LNCAP (cell line): ENCODE measurements around the gene LILRB2.

ENCODE experiments used
- TF ChIP-seq, protein P1 (sequence below): fragments of 450-650 bp; IDR thresholded peaks from 2 replicates; pipeline ENCODE4 v1.5.1; 2017; ENCODE audit warnings: mild to moderate bottlenecking

Gene LILRB2

DNA sequence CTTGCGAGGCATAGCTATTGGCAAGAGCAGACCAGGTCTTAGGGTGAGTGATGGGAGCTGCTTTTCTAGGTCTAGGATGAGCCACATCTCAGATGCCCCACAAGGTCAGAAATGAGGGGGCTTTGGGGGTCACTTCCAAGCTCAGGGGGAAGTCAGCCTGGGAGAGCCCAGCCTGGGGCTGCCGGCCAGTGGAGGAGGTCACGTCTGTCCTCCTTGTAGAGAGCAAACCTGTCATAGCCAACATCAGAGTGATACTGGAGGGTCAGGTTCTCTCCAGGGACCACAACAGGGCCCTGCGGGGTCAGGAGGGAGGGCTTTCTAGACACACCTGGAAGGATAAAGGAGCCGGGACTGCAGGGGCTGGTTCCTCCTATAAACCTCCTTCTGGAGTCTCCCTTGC lies 29.6 kb upstream of the LILRB2 start:
- TF ChIP-seq, protein P1, sequence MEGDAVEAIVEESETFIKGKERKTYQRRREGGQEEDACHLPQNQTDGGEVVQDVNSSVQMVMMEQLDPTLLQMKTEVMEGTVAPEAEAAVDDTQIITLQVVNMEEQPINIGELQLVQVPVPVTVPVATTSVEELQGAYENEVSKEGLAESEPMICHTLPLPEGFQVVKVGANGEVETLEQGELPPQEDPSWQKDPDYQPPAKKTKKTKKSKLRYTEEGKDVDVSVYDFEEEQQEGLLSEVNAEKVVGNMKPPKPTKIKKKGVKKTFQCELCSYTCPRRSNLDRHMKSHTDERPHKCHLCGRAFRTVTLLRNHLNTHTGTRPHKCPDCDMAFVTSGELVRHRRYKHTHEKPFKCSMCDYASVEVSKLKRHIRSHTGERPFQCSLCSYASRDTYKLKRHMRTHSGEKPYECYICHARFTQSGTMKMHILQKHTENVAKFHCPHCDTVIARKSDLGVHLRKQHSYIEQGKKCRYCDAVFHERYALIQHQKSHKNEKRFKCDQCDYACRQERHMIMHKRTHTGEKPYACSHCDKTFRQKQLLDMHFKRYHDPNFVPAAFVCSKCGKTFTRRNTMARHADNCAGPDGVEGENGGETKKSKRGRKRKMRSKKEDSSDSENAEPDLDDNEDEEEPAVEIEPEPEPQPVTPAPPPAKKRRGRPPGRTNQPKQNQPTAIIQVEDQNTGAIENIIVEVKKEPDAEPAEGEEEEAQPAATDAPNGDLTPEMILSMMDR: no peak

DNA sequence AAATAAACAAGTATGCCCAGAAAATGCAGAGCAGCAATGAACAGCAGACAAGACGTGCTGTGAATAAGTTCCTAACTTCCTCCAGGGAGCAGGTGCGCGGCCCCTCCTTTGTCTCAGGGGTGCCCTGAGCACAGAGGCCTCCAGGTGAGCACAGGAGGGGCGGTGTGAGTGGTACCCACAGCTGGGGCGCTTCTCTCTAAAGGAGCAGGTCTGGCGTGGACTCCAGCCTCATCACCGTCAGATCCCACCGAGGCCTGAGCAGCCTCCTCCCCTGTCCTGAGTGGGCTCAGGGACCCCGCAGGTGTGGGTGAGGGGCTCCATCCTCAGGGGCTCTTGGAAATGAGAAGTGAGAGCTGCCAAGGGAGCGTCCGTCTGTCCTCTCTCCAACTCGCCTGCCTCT lies 28.9 kb upstream of the LILRB2 start:
- TF ChIP-seq, protein P1: no peak

DNA sequence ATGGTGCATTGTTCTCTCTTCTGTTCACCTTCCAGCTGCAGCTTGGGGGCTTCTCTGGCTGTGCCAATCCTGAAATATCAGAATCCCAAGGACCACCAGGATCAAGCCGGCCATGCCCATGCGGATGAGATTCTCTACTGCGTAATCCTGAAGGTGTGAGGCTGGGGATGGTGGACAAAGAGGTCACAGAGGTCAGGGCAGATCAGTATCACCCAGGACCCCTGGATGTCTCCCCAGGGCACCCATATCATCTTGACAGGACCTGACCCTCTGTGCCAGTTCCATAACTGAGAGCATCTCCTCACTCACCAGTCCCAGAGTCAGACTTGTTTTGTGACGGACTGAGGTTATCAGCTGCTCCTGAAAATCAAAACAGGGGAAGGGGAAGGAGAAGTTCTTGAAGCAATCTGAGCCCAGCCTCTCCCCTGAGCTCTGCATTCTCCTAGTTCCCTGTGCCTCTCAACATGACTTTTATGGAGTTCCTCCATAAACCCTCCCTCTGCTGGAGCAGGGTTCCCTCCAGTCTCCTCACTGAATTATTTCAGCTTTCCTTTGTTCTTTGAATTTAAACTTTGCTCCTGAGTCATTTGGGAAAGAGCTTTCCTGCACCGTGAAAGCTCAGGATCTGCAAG lies 26.6 kb upstream of the LILRB2 start:
- TF ChIP-seq, protein P1: no peak

DNA sequence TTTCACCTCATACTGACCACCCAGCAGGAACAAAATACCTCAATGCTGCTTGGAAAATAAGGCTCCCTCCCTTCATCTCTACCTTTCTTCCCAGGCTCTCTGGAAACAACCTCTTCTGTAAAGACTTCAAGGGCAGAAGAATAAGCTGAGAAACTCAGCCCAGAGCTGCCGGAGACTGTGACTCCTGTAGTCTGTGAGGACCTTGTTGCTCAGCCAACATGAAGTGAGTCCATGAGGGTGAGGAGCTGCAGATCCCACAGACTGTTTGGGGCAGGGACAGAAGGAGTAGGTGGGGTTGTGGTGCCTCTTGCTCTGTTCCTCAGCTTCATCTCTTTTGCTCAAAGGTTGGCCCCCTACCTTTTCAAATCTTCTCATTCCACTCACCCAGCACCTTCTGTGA lies 24.2 kb upstream of the LILRB2 start:
- TF ChIP-seq, protein P1: no peak

DNA sequence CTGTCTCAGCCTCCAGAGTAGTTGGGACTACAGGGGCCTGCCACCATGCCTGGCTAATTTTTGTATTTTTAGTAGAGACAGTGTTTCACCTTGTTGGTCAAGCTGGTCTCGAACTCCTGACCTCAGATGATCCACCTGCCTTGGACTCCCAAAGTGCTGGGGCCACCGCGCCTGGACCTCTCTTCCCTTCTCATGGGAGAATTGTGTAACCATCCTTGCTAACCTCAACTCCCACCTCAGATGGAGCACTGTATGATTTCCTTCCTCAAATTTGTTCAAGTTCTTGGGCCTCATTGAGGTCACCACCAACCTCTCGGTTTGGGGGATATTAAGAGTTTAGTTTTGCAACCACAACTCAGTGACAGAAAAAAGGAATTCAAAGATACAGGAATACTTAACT lies 21.3 kb upstream of the LILRB2 start:
- TF ChIP-seq, protein P1: no peak

DNA sequence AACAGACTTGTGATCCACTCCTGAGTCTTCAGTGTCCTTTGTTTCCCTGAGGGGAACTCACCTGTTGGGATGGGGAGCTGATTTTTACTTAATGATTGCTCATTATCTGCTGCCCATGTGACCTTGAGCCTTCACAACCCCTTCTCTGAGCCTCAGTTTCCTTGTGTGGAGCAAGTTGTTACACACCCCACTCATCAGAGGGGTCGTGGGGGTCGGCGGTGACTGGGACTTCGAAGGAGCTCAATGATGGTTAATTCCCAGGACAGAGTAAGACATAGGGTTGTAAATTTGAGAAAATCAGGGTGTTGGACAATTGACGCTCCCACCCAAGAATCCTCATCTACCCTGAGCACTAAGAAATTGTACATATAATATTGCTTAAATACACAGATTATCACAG lies 18.6 kb upstream of the LILRB2 start:
- TF ChIP-seq, protein P1: no peak

DNA sequence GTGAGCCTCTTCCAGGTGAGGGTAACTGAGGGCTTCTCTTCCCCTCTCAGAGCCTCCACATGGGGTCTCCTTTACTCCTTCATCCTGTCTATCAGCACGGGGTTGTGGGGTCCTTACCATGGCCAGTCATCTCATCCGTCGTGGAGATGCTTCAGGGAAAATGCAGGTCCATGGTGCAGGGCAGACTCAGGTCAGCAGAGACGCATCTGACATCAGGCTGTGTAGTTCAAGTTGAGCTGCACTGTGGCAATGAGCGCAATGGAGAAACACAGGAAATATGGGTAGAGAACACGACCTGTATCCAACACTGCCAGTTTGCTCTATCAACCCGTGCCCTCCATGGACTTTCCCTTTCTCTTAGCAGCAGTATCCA lies 18.2 kb upstream of the LILRB2 start:
- TF ChIP-seq, protein P1: no peak
